Upper lobe of left lung (tissue), 4 donors: ENCODE measurements around the gene ITGAD.

Experiments used
- POLR2A ChIP-seq, 4 donors: fragments of 450-650 bp; IDR thresholded peaks; one replicate each; pipeline ENCODE4 v1.5.1; 2016 to 2017; ENCODE audit warnings: antibody characterized with exemption in 4 of 4, mild to moderate bottlenecking in 2 of 4
- POLR2AphosphoS5 ChIP-seq, 2 donors: sonication (generic); formaldehyde crosslinking; IDR thresholded peaks; one replicate each; pipeline ENCODE4 v1.5.1; 2017; ENCODE audit warnings: antibody characterized with exemption in 2 of 2
- TF ChIP-seq, protein P1 (sequence below), 6 experiments: fragments of 450-650 bp in 4 of 6; fragments of 200-600 bp in 2 of 6; sonication (generic) in 2 of 6; IDR thresholded peaks; one replicate each; pipeline ENCODE4 v1.5.1; 2016 to 2019; ENCODE audit warnings: antibody characterized with exemption in 6 of 6

DNA sequence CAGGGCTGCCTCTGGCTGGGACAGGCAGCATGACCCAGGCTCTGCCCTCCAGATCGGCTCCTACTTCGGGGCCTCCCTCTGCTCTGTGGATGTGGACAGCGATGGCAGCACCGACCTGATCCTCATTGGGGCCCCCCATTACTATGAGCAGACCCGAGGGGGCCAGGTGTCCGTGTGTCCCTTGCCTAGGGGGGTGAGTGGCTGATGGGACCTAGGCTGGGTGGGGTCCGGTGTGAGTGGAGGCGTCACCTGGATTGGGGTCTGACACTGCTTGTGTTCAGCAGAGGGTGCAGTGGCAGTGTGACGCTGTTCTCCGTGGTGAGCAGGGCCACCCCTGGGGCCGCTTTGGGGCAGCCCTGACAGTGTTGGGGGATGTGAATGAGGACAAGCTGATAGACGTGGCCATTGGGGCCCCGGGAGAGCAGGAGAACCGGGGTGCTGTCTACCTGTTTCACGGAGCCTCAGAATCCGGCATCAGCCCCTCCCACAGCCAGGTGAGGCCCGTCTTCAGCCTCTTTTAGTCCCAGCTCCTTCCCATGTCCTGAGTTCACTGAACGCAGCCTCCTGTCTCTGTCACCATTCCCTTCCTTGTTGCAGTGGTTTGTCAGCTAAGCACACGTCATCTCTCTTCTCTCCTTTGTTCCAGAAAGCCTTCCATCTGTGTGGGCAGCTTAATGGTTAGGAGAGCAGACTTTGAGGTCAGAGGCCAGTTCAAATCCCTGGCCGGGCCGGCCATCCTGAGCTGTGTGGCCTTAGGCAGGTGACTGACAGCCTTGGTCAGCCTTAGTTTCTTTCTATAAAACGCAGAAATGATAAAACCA lies 18.1 kb downstream of the ITGAD start:
- TF ChIP-seq, protein P1, sequence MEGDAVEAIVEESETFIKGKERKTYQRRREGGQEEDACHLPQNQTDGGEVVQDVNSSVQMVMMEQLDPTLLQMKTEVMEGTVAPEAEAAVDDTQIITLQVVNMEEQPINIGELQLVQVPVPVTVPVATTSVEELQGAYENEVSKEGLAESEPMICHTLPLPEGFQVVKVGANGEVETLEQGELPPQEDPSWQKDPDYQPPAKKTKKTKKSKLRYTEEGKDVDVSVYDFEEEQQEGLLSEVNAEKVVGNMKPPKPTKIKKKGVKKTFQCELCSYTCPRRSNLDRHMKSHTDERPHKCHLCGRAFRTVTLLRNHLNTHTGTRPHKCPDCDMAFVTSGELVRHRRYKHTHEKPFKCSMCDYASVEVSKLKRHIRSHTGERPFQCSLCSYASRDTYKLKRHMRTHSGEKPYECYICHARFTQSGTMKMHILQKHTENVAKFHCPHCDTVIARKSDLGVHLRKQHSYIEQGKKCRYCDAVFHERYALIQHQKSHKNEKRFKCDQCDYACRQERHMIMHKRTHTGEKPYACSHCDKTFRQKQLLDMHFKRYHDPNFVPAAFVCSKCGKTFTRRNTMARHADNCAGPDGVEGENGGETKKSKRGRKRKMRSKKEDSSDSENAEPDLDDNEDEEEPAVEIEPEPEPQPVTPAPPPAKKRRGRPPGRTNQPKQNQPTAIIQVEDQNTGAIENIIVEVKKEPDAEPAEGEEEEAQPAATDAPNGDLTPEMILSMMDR (IDR thresholded peaks at IDR 0.05): no peak
- TF ChIP-seq POLR2A (IDR thresholded peaks at IDR 0.05): no peak
- no peak for TF ChIP-seq POLR2AphosphoS5 (IDR thresholded peaks at IDR 0.05)
